ENCODE results near the gene DTWD2.
"Not testable (repeated sequence)": the region's sequence is repeated elsewhere in the genome, so short reads cannot be mapped to it uniquely, and the experiment has no call there.

DTWD2 gene

GRCh38 chr5:118933703-118934102, 54.6 kb downstream of the DTWD2 start:
- Mint-ChIP-seq H3K27ac (no peak overlapping the region), H3K4me1 (no peaks in the 10 kb centered on the region), H3K27me3 (no peaks in the 10 kb centered on the region), H3K9me3 (peaks cover 4 to 7% of the 10 kb centered on the region in 2 donors), H3K4me3 (no peak overlapping the region)
- ATAC-seq = no peak
- no peak for DNase-seq

GRCh38 chr5:118931564-118931963, 56.8 kb downstream of the DTWD2 start:
- Mint-ChIP-seq H3K9me3 (peaks cover 4 to 7% of the 10 kb centered on the region in 2 donors), H3K4me1 (no peaks in the 10 kb centered on the region), H3K27ac (no peak overlapping the region), H3K27me3 (no peaks in the 10 kb centered on the region), H3K4me3 (no peak overlapping the region)
- no peak for ATAC-seq
- DNase-seq = no peak

GRCh38 chr5:118924006-118924389, 64.3 kb downstream of the DTWD2 start:
- no peaks in the 10 kb centered on the region for H3K27me3 Mint-ChIP-seq
- no peak for ATAC-seq
- no peak for DNase-seq
- H3K9me3 Mint-ChIP-seq = no peaks in the 10 kb centered on the region
- no peak overlapping the region for H3K27ac Mint-ChIP-seq
- H3K4me1 Mint-ChIP-seq = no peaks in the 10 kb centered on the region
- H3K4me3 Mint-ChIP-seq = no peak overlapping the region

DNA sequence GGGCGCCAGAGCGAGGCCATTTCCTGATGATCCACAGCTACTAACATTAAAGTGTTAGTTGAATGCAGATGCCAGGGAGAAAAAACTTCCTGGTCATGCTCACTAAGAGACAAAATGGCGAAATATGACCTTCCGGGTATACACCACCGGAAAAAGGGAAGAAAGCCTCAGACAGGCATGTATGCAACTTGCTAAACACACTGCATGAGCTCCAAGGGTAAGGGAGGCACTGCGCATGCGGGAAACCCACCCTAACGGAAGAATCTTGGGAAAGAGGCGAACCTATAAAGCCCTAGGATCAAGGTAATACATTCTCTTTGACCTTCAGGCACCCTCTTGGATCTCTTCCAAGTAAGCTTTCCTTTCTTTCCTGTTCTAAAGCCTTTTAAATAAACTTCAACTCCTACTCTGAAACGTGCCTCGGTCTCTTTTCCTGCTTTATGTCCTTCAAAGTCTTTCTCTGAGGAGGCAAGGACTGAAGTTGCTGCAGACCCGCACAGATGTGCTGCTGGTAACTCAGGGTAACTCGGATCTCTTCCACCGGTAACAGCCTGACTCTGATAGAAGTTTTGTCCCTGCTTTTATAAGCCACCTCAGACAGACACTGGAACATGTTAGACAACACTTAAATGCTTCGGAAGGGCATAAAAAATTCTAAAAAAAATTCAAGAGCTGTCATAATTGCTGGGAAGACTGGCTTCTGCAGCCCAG, 64.9 kb downstream of the DTWD2 start:
- no peak for DNase-seq

DNA sequence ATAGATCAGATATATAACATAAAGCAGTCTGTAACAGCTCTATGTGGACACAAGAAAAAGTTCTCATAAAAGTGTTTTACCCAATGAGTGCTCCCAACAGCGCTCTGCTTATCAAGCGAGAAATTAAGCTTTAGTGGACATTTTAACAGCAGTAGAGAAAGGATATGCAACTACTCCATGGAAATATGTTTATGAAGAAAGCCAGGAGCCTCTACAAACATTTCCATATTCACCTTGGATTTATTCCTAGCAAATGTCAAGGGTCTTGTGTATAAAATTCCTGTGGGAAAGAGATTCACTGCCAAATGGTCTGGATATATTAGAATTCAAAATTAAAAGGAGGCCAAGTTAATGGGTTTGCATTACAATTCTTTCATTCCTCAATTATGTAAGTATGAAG, 66.5 kb downstream of the DTWD2 start:
- no peaks in the 10 kb centered on the region for H3K9me3 Mint-ChIP-seq
- no peaks in the 10 kb centered on the region for H3K27me3 Mint-ChIP-seq
- H3K4me1 Mint-ChIP-seq = no peaks in the 10 kb centered on the region
- H3K4me3 Mint-ChIP-seq = no peak overlapping the region
- no peak for DNase-seq
- H3K27ac Mint-ChIP-seq = no peak overlapping the region
- ATAC-seq = no peak

More for the DNA sequence above, 64.9 kb downstream of the DTWD2 start:
- ATAC-seq = no peak
- no peaks in the 10 kb centered on the region for H3K27me3 Mint-ChIP-seq
- H3K27ac Mint-ChIP-seq = peak overlapping the region in 1 of 2 donors; percentile 12
- no peak overlapping the region for H3K4me3 Mint-ChIP-seq
- no peaks in the 10 kb centered on the region for H3K4me1 Mint-ChIP-seq
- H3K9me3 Mint-ChIP-seq = no peaks in the 10 kb centered on the region

GRCh38 chr5:118919016-118919415, 69.3 kb downstream of the DTWD2 start:
- Mint-ChIP-seq H3K27me3 (no peaks in the 10 kb centered on the region), H3K4me3 (no peak overlapping the region), H3K4me1 (no peaks in the 10 kb centered on the region), H3K27ac (no peak overlapping the region), H3K9me3 (no peaks in the 10 kb centered on the region)
- no peak for DNase-seq
- ATAC-seq = no peak

DNA sequence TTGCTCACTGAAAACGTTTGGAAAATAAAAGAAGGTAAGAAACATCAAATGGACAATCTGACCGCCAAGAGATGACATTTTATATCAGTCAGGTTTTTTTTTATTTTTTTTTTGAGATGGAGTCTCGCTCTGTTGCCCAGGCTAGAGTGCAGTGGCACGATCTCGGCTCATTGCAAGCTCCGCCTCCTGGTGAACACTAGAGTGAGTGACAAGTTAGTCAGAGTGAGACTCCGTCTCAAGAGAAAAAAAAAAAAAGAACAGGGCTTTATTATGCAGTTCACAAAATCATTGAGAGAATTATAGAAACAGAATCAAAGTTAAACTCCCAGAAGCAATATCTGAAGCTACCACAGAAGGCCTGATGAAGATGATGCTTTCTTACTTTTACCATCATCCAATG, 70.1 kb downstream of the DTWD2 start:
- Mint-ChIP-seq H3K9me3 (no peaks in the 10 kb centered on the region), H3K27ac (no peak overlapping the region), H3K4me1 (no peaks in the 10 kb centered on the region), H3K27me3 (no peaks in the 10 kb centered on the region), H3K4me3 (no peak overlapping the region)
- ATAC-seq (no peak), DNase-seq (no peak)

DNA sequence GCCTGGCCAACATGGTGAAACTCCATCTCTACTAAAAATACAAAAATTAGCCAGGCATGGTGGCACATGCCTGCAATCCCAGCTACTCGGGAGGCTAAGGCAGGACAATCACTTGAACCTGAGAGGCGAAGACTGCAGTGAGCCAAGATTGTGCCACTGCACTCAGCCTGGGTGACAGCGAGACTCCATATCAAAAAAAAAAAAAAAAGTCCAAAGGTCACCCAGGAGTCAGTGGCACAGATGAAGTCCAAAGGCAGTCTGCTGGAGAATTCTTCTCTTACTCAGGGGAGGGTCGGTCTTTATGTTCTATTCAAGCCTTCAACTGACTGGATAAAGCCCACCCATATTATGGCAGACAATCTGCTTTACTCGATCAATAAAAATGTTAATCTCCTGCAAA, 80.8 kb downstream of the DTWD2 start:
- H3K27me3 Mint-ChIP-seq, H3K4me3 Mint-ChIP-seq, DNase-seq, H3K27ac Mint-ChIP-seq, ATAC-seq, H3K4me1 Mint-ChIP-seq, H3K9me3 Mint-ChIP-seq: not testable (repeated sequence)

- ATAC-seq = no peak
- Mint-ChIP-seq H3K27me3 (no peaks in the 10 kb centered on the region), H3K9me3 (no peaks in the 10 kb centered on the region), H3K4me3 (no peak overlapping the region), H3K4me1 (no peaks in the 10 kb centered on the region), H3K27ac (no peak overlapping the region)
- no peak for DNase-seq
Observed at GRCh38 chr5:118906947-118907346, 81.4 kb downstream of the DTWD2 start.

DNA sequence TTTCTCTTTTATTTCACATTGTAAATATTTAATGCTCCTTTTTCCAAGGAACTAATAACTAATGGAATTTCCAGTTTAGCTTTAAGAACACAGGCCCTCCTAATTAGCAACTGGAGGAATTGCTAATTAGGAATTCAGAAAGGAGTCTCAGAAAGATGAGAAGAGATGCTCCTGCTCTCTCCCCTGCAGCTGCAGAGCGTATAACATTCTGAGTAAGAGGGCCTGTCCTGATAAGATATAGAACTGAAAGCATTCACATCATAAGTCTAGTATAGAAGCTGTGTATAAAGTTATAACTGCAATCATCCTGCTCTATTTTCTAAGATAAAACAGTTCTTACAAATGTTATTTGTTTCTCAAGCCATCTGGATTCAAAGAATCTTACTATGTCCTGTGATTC, 83.2 kb downstream of the DTWD2 start:
- ATAC-seq (no peak), DNase-seq (no peak)
- no peaks in the 10 kb centered on the region for H3K9me3 Mint-ChIP-seq
- no peaks in the 10 kb centered on the region for H3K4me1 Mint-ChIP-seq
- H3K27ac Mint-ChIP-seq = no peak overlapping the region
- no peaks in the 10 kb centered on the region for H3K27me3 Mint-ChIP-seq
- no peak overlapping the region for H3K4me3 Mint-ChIP-seq

DNA sequence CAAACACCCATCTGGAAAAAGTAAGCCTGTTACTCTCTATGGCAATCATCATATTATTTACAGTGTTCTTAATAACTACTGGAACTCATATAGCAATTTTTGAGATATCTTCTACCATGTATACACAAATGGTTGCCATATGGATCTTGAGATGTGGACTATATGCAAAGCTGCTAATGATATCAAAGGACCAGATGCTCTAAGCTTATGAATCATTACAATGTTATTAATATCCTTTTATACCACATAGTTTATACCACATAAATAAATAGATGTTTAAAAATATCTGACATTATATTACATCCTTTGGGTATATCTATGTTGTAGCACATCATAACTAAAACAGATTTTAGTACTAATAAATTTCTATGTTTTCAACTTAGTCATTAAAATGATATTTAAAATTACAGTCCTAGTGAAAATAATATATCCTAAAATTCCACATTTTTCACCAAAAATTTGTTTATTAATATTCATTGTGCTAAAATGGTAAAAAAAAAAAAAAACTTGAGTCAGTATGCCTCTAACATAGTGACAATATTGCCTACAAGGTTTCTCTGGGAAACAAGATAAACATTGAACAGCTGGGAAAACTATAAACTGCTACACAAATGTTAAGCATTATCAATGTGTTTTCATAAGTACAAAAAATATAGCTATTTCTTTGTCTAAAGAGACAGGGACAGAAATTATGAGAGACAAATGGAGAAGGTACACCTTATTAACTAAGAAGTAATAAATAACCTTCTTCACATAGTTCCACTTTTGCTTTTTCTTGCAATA, 85.5 kb downstream of the DTWD2 start:
- no peak for ATAC-seq
- no peak overlapping the region for H3K4me3 Mint-ChIP-seq
- no peak for DNase-seq
- no peaks in the 10 kb centered on the region for H3K4me1 Mint-ChIP-seq
- H3K27ac Mint-ChIP-seq = no peak overlapping the region
- no peaks in the 10 kb centered on the region for H3K9me3 Mint-ChIP-seq
- H3K27me3 Mint-ChIP-seq = no peaks in the 10 kb centered on the region

GRCh38 chr5:118894709-118895108, 93.6 kb downstream of the DTWD2 start:
- Mint-ChIP-seq H3K4me1 (no peaks in the 10 kb centered on the region), H3K27me3 (no peaks in the 10 kb centered on the region), H3K27ac (no peak overlapping the region), H3K4me3 (no peak overlapping the region), H3K9me3 (no peaks in the 10 kb centered on the region)
- DNase-seq (no peak), ATAC-seq (no peak)

- Mint-ChIP-seq H3K4me3 (no peak overlapping the region), H3K27me3 (no peaks in the 10 kb centered on the region), H3K4me1 (no peaks in the 10 kb centered on the region), H3K9me3 (no peaks in the 10 kb centered on the region), H3K27ac (no peak overlapping the region)
- ATAC-seq (no peak), DNase-seq (no peak)
Observed at GRCh38 chr5:118891252-118891651, 97.1 kb downstream of the DTWD2 start.

- Mint-ChIP-seq H3K27ac (no peak overlapping the region), H3K27me3 (no peaks in the 10 kb centered on the region), H3K4me1 (no peaks in the 10 kb centered on the region), H3K9me3 (no peaks in the 10 kb centered on the region), H3K4me3 (no peak overlapping the region)
- no peak for ATAC-seq
- DNase-seq = no peak
Observed at GRCh38 chr5:118889165-118889564, 99.2 kb downstream of the DTWD2 start.

GRCh38 chr5:118888556-118888955, 99.8 kb downstream of the DTWD2 start:
- no peak for DNase-seq
- Mint-ChIP-seq H3K27ac (no peak overlapping the region), H3K4me3 (no peak overlapping the region), H3K4me1 (no peaks in the 10 kb centered on the region), H3K27me3 (no peaks in the 10 kb centered on the region), H3K9me3 (no peaks in the 10 kb centered on the region)
- no peak for ATAC-seq

GRCh38 chr5:118883362-118883761, 105.0 kb downstream of the DTWD2 start:
- no peaks in the 10 kb centered on the region for H3K4me1 Mint-ChIP-seq
- no peak for DNase-seq
- no peaks in the 10 kb centered on the region for H3K27me3 Mint-ChIP-seq
- H3K4me3 Mint-ChIP-seq = no peak overlapping the region
- peaks cover 7 to 16% of the 10 kb centered on the region in 2 donors for H3K9me3 Mint-ChIP-seq
- no peak for ATAC-seq
- H3K27ac Mint-ChIP-seq = no peak overlapping the region
